Ureter (tissue), 1 donor: ENCODE results near the gene CHRNB1. TPM values are rescaled to one million over a fixed set of nuclear protein-coding genes. Genes with fewer than 3 reads are reported as not detected.

ENCODE experiments used
- DNase-seq: peaks from one replicate; pipeline ENCODE4 v3.0.0-alpha.2; 2020; ENCODE audit warnings: low spot score
- total RNA-seq: library from RNA; stranded (reverse); gene quantifications from one replicate; pipeline ENCODE4 v1.2.4, GENCODE V29; 2023
- donor health status: DM: yes; HTN: yes; CAD: no.

The CHRNB1 gene
- total RNA-seq, 1 donor from 2014 or later: 6.8 TPM

- DNase-seq: no peak
Observed at GRCh38 chr17:7414837-7415236, 30.0 kb upstream of the CHRNB1 start.

- DNase-seq: no peak
Observed at GRCh38 chr17:7415784-7416183, 29.1 kb upstream of the CHRNB1 start.

GRCh38 chr17:7416323-7416722 lies 28.5 kb upstream of the CHRNB1 start:
- DNase-seq: no peak

- no peak for DNase-seq
Observed at GRCh38 chr17:7417056-7417655, 27.7 kb upstream of the CHRNB1 start.

GRCh38 chr17:7418472-7419152 lies 26.2 kb upstream of the CHRNB1 start:
- DNase-seq: no peak

GRCh38 chr17:7419819-7420610 lies 24.8 kb upstream of the CHRNB1 start, which contains the start of gene SPEM1:
Gene SPEM1, plus strand, starts transcription at chr17:7420324. Its CDS starts 61 bp downstream, at chr17:7420385.
- no peak for DNase-seq

- DNase-seq: no peak
Observed at GRCh38 chr17:7421186-7421585, 23.7 kb upstream of the CHRNB1 start.

GRCh38 chr17:7423679-7424078 lies 21.2 kb upstream of the CHRNB1 start:
- no peak for DNase-seq

- DNase-seq: no peak
Observed at GRCh38 chr17:7425316-7425715, 19.5 kb upstream of the CHRNB1 start, which contains the start of gene SPEM2. Gene SPEM2, plus strand, starts transcription at chr17:7425616. Its CDS starts 73 bp downstream, at chr17:7425689.

GRCh38 chr17:7425756-7426155 lies 19.1 kb upstream of the CHRNB1 start:
- DNase-seq: no peak

GRCh38 chr17:7426203-7426863 lies 18.5 kb upstream of the CHRNB1 start:
- no peak for DNase-seq

- DNase-seq: no peak
Observed at GRCh38 chr17:7426896-7427489, 17.9 kb upstream of the CHRNB1 start.

GRCh38 chr17:7427549-7427948 lies 17.3 kb upstream of the CHRNB1 start:
- DNase-seq: no peak

- DNase-seq: no peak
Observed at GRCh38 chr17:7428557-7428956, 16.3 kb upstream of the CHRNB1 start, which contains the start of gene SPEM3. Gene SPEM3, plus strand, starts transcription at chr17:7428857. Its CDS starts 46 bp downstream, at chr17:7428903.

GRCh38 chr17:7429722-7430121 lies 15.1 kb upstream of the CHRNB1 start:
- DNase-seq: no peak

- no peak for DNase-seq
Observed at GRCh38 chr17:7431231-7431630, 13.6 kb upstream of the CHRNB1 start.

- DNase-seq: no peak
Observed at GRCh38 chr17:7432296-7432695, 12.6 kb upstream of the CHRNB1 start.

GRCh38 chr17:7435676-7436555 lies 8.9 kb upstream of the CHRNB1 start:
- peak; percentile 67 for DNase-seq

GRCh38 chr17:7436556-7437368 lies 8.1 kb upstream of the CHRNB1 start:
- peak; percentile 82 for DNase-seq
